Activated T-cell treated with anti-CD3 and anti-CD28 coated beads for 1 hour (primary cell): ENCODE measurements around the gene HSH2D.

Experiments
- DNase-seq: peaks from one replicate; pipeline ENCODE4 v3.0.0-alpha.2; 2020; ENCODE audit warnings: low read depth

Gene HSH2D

DNA sequence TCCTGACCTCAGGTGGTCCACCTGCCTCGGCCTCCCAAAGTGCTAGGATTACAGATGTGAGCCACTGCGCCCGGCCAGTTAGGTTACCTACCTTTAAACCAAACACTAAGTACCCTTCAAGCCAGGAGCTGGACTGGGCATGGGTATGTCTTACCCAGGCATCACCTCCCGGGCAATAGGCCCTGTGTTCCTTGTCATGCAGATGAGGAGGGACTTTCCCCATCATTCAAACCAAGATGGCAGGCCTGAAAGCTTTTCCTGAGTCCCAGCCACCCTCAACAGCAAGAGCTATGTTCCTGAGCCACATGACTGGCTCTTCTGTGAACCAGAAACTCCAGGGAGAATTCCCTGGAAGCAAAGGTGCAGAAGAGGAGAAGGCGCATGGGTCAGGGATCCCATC, 22.3 kb upstream of the HSH2D start:
- no peak for DNase-seq

DNA sequence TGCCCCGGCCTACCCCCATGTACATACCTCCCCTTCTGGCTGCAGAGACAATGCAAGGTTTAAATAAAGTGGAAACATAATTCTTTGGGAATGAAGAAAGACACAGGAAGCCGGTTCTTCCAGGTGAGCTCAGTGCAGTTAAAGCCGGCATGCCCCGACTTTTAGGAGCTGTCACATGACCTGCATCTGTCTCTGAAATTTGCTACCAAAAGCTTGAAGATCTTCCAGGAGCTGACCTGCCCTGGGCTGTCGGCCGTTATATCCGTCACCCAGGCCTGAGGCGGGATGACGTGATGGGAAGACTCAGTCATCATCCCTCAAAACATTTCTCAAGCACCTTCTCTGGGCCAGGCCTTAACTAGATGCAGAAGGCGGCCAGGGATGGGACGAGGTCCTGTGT, 21.5 kb upstream of the HSH2D start:
- DNase-seq = no peak

DNA sequence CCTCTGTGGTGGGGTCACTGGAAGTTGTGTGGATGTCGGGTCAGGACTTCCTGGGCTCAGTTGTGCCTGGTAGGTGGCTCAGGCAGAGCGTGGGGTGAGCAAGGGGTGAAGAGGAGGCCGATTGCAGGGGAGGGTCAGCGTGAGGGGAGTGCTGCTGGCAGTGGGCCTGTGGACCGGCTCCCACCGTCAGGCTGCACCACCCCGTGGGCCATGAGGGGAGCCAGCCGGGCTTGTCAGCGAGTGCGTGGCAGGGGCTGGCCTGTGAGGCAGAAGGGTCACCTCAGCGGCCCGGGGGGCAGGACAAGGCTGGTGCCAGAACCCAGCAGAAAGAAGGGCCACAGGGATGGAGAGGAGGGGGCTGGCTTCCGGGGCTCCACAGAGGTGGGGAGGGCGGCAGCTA, 18.5 kb upstream of the HSH2D start:
- no peak for DNase-seq

DNA sequence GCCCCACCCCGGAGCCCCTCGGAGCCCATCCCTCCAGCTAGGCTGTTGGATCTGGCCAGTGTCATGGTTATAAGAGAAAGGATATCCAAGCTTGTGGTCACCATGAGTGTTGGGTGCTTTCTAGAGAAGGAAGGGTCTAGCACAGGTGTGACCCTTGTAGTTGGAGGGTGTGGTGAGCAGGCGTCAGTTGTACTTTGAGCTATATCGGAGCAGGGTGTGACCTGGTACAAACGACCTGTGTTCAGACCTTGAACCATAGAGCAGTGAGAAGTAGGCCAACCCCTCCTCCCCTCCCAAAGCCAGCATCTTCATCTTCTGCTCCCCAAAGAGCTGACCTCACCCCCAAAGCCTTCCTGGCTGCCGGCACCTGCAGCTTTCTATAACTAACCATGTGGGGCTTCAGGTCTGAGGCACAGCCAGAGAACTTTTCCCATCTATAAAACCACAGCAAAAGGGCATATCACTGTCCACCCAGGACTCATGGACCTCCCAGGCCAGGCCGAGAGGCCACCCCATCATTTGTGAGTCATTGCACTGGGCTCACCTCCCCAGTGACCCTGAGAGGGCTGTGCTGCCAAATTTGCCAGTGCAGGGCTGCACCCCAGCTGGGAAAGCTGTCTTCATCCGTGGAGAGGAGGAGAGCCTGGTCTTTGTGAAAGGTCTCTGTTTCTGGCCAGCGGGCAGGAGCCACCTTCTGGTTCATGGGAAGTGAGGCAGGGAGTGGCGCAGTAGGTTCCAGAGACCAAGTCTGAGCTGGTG, 17.6 kb upstream of the HSH2D start:
- DNase-seq = no peak

GRCh38 chr19:16127080-16127479, 16.4 kb upstream of the HSH2D start:
- DNase-seq = no peak

DNA sequence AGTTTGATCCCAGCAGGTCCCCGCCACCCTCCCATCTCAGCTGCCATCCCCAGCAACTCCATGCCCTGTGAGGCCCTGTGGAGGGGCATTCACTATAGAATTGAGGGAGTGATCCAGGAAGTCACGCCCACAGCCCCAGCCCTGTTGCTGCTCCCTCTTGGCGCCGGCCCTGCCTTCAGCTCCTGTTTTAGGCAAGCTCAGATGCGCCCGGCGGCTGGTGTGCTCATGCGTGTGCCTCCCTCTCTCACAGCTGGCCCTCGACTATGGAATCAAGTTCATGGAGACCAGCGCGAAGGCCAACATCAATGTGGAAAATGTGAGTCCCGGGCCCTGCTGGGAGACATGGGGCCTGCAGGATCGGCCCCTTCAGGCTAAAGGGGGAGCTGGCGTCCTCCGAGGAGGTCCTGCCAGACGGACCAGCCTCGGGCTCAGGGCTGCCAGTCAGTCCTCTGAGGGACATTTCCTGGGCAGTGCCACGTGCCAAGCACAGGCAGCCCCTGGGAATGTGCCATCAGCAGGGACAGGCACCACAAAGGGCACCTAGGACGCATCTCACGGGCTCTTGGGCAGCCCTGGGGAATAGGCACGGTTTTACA, 15.6 kb upstream of the HSH2D start:
- DNase-seq = no peak

- DNase-seq = no peak
Observed at GRCh38 chr19:16131648-16132047, 11.8 kb upstream of the HSH2D start.

- no peak for DNase-seq
Observed at GRCh38 chr19:16133818-16134217, 9.7 kb upstream of the HSH2D start.

- DNase-seq = no peak
Observed at GRCh38 chr19:16134510-16134909, 9.0 kb upstream of the HSH2D start.

- DNase-seq = no peak
Observed at GRCh38 chr19:16135430-16136127, 7.9 kb upstream of the HSH2D start.

- no peak for DNase-seq
Observed at GRCh38 chr19:16136185-16136999, 7.1 kb upstream of the HSH2D start.

DNA sequence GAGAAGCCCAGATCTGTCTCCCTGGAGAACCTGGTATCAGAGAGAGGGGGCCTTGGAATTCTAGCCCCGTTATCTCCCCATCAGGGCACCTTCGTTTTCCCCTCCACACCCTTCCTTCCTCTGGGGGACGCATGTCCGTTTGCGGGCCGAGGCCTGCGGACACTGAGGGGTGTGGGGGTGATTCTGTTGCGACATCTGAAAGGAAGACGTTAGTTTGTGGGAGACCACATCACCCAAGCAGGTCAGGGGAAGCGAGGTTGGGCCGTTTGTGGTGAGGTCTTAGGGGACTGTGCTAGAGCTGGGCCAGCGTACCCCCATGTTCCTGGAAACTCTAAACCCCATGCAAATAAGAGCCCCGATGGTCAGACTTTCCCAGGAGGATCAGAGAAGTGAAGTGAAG, 3.7 kb upstream of the HSH2D start:
- no peak for DNase-seq

DNA sequence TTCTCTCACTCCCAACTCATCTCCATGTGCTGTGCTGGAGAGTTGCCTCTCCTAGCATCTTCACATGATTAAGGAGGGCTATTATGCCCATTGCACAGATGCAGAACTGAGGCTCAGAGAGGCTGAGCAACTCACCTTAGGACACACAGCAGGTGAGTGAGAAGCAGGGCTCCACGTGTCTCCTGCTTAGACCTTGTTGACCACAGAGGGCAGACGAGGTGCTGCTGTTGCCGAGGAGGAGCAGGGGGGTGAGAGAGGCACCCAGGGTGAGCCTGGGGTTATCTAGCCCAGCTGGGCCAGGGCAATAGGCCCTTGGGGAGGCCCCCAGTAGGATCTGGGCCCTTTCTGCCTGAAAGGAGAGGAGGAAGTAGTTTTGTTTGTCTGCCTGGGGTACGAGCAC, 2.4 kb upstream of the HSH2D start:
- no peak for DNase-seq

GRCh38 chr19:16142032-16142580, 1.4 kb upstream of the HSH2D start:
- DNase-seq = no peak

GRCh38 chr19:16144216-16144581, 714 bp downstream of the HSH2D start:
- DNase-seq = no peak

- no peak for DNase-seq
Observed at GRCh38 chr19:16146112-16146511, 2.6 kb downstream of the HSH2D start.

GRCh38 chr19:16148443-16149229, 5.2 kb downstream of the HSH2D start:
- no peak for DNase-seq

GRCh38 chr19:16153582-16154336, 10.3 kb downstream of the HSH2D start:
- DNase-seq = no peak

- no peak for DNase-seq
Observed at GRCh38 chr19:16154557-16154956, 11.1 kb downstream of the HSH2D start.

GRCh38 chr19:16155128-16155527, 11.6 kb downstream of the HSH2D start:
- DNase-seq = no peak

- DNase-seq = no peak
Observed at GRCh38 chr19:16156904-16157303, 13.4 kb downstream of the HSH2D start.
